HepG2 (cell line): ENCODE data around the gene TRPV2. TPM values are rescaled to one million over a fixed set of nuclear protein-coding genes. Genes with fewer than 3 reads are reported as not detected.

Source experiments
- HMGA1 ChIP-seq: sonication (generic); formaldehyde crosslinking; conservative IDR thresholded peaks from 2 replicates; pipeline ENCODE4 v1.4.0; 2020; ENCODE audit warnings: missing genetic modification reagents
- KDM6A ChIP-seq: IDR thresholded peaks from 2 replicates; pipeline ENCODE4 v1.6.1; 2016; ENCODE audit warnings: low read depth
- LCORL ChIP-seq, 2 experiments: fragments of 450-650 bp in 1 of 2; sonication (generic) in 1 of 2; formaldehyde crosslinking in 1 of 2; IDR thresholded peaks; 2 replicates each; pipeline versions ENCODE4 v1.5.0 to v1.6.1; 2017 to 2020; ENCODE audit warnings: antibody characterized with exemption in 1 of 2, missing genetic modification reagents in 1 of 2
- MEF2D ChIP-seq: sonication (generic); formaldehyde crosslinking; IDR thresholded peaks from 2 replicates; pipeline ENCODE4 v1.5.1; 2020; ENCODE audit warnings: mild to moderate bottlenecking, missing genetic modification reagents
- MEIS1 ChIP-seq: sonication (generic); formaldehyde crosslinking; IDR thresholded peaks from 2 replicates; pipeline ENCODE4 v1.9.0; 2021; ENCODE audit warnings: mild to moderate bottlenecking, missing genetic modification reagents, moderate library complexity, borderline replicate concordance
- NR2F1 ChIP-seq, 2 experiments: fragments of 450-650 bp in 1 of 2; formaldehyde crosslinking in 1 of 2; IDR thresholded peaks; 2 replicates each; pipeline versions ENCODE4 v1.5.0 to v1.6.1; 2016 to 2020; ENCODE audit warnings: mild to moderate bottlenecking in 1 of 2, missing compliant biosample characterization in 1 of 2, missing genetic modification reagents in 1 of 2, moderate library complexity in 1 of 2
- RARA ChIP-seq: IDR thresholded peaks from 2 replicates; pipeline ENCODE4 v1.6.1; 2016; ENCODE audit warnings: missing genetic modification reagents, missing compliant biosample characterization
- SNAPC2 ChIP-seq: sonication (generic); formaldehyde crosslinking; IDR thresholded peaks from 2 replicates; pipeline ENCODE4 v1.8.1; 2022; ENCODE audit warnings: mild to moderate bottlenecking, missing genetic modification reagents
- ZFP41 ChIP-seq: sonication (generic); formaldehyde crosslinking; IDR thresholded peaks from 2 replicates; pipeline ENCODE4 v1.4.0; 2020; ENCODE audit warnings: mild to moderate bottlenecking, missing genetic modification reagents, borderline replicate concordance
- ZNF232 ChIP-seq: sonication (generic); formaldehyde crosslinking; IDR thresholded peaks from 2 replicates; pipeline ENCODE4 v1.4.0; 2020; ENCODE audit warnings: missing genetic modification reagents, borderline replicate concordance
- ZNF350 ChIP-seq: sonication (generic); formaldehyde crosslinking; IDR thresholded peaks from 2 replicates; pipeline ENCODE4 v1.4.0; 2020; ENCODE audit warnings: mild to moderate bottlenecking, low read depth, missing genetic modification reagents, borderline replicate concordance
- ZNF558 ChIP-seq: sonication (generic); formaldehyde crosslinking; IDR thresholded peaks from 2 replicates; pipeline ENCODE4 v1.9.0; 2022; ENCODE audit warnings: mild to moderate bottlenecking, missing genetic modification reagents, borderline replicate concordance
- ZNF589 ChIP-seq: sonication (generic); formaldehyde crosslinking; conservative IDR thresholded peaks from 2 replicates; pipeline ENCODE4 v1.8.0; 2022; ENCODE audit warnings: mild to moderate bottlenecking, moderate library complexity, missing genetic modification reagents
- ZNF598 ChIP-seq: sonication (generic); formaldehyde crosslinking; IDR thresholded peaks from 2 replicates; pipeline ENCODE4 v1.5.1; 2020; ENCODE audit warnings: mild to moderate bottlenecking, missing genetic modification reagents, borderline replicate concordance
- ZNF614 ChIP-seq: IDR thresholded peaks from 2 replicates; pipeline ENCODE4 v1.6.1; 2018; ENCODE audit warnings: missing biosample characterization, missing genetic modification reagents, inconsistent platforms, borderline replicate concordance
- ZNF775 ChIP-seq: sonication (generic); formaldehyde crosslinking; IDR thresholded peaks from 2 replicates; pipeline ENCODE4 v1.4.0; 2020; ENCODE audit warnings: missing genetic modification reagents, mild to moderate bottlenecking, moderate library complexity, borderline replicate concordance
- ZNF839 ChIP-seq: sonication (generic); formaldehyde crosslinking; IDR thresholded peaks from 2 replicates; pipeline ENCODE4 v1.4.0; 2020; ENCODE audit warnings: missing genetic modification reagents, mild to moderate bottlenecking, borderline replicate concordance
- ZNF883 ChIP-seq: sonication (generic); formaldehyde crosslinking; IDR thresholded peaks from 2 replicates; pipeline ENCODE4 v1.5.1; 2020; ENCODE audit warnings: mild to moderate bottlenecking, missing genetic modification reagents; ENCODE audit errors: not compliant biosample characterization
- ZSCAN9 ChIP-seq: IDR thresholded peaks from 2 replicates; pipeline ENCODE4 v1.6.1; 2016; ENCODE audit warnings: borderline replicate concordance
- polyA plus RNA-seq, 8 experiments: library from polyadenylated mRNA; depleted of rRNA in 3 of 8; stranded (reverse) in 7 of 8; unstranded in 1 of 8; fragments of >200 nt; fragmentation: Illumina TruSeq in 4 of 8; extraction: Trizol in 4 of 8; gene quantifications; 2 replicates each; pipeline versions ENCODE4 v1.2.1 to v1.2.3, GENCODE V29; 2011 to 2016; ENCODE audit warnings: low read depth in 4 of 8, missing spikeins in 1 of 8, mixed read lengths in 1 of 8; ENCODE audit not compliant: insufficient read depth in 1 of 8
- total RNA-seq, 5 experiments: library from RNA; depleted of rRNA; stranded (reverse); fragments of >200 nt; fragmentation: Illumina TruSeq; extraction: Trizol; gene quantifications; 2 replicates each; pipeline ENCODE4 v1.2.3, GENCODE V29; 2016; ENCODE audit warnings: low read depth in 1 of 5
- TF ChIP-seq, protein P1 (sequence below): sonication (generic); formaldehyde crosslinking; IDR thresholded peaks from 2 replicates; pipeline ENCODE4 v1.4.0; 2020; ENCODE audit warnings: missing genetic modification reagents, borderline replicate concordance
- TF ChIP-seq, protein P2 (sequence below): sonication (generic); IDR thresholded peaks from 2 replicates; pipeline ENCODE4 v1.6.1; 2016; ENCODE audit warnings: low read depth, borderline replicate concordance
- TF ChIP-seq, protein P3 (sequence below): sonication (generic); formaldehyde crosslinking; IDR thresholded peaks from 2 replicates; pipeline ENCODE4 v1.4.0; 2020; ENCODE audit warnings: missing genetic modification reagents

Gene TRPV2
- total and polyA plus RNA-seq, 2 of the 13 experiments (the other 11 are each of a cell fraction or from before 2014, with no cell fraction given) = 13.6 to 21.3 TPM

DNA sequence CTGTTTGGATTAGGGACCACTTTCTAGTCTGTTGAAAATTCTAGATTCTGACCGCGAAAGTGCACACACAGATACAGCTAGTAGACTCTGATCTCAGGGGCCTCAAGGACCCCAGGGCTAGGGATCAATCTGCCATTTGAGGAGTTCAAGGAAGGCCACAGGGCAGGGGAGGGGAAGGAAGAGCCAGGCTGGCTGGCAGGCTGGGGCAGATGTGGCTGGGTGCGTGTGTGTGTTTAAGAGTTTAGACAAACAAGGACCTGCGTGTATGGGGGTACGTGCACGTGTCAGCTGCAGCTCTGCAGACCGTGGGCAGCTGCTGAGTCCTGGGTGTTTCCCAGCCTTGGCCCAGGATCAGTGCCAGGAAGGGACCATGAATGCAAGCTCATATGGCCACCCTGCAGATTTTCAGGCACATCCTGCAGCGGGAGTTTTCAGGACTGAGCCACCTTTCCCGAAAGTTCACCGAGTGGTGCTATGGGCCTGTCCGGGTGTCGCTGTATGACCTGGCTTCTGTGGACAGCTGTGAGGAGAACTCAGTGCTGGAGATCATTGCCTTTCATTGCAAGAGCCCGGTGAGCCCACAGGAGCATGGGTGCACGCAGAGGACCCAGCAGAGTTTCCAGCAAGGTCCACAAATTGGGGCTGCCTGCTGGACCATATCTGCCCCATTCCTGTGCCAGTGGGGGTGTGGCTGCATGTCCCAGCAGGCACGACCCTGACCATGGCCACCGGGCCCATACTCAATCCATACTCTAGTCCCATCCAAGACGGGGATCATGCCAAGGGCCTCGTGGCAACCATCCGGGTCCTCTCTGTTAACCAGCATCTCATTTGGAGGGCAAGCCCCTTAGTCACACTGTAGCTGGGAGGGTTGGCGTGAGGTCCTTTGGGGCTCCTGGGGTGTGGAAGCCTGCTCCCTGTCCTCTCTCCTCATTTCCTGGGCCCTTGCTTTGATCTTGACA, 10.6 kb downstream of the TRPV2 start (continued):
- TF ChIP-seq NR2F1 (CRISPR knock-in tag; IDR thresholded peaks at IDR 0.05) (no peak; a peak in 1 of 4 replicates), ZNF232 (CRISPR knock-in tag) (0 out of 2 replicates have a peak, but pooled peaks have one; percentile 32), ZNF598 (CRISPR knock-in tag) (no peak), KDM6A (CRISPR knock-in tag) (peak; percentile 79), MEIS1 (CRISPR knock-in tag) (no peak), ZSCAN9 (CRISPR knock-in tag) (no peak), MEF2D (no peak), ZNF350 (no peak; the same call in 1 of the 2 replicates), LCORL (IDR thresholded peaks at IDR 0.05) (no peak), LCORL (CRISPR knock-in tag; IDR thresholded peaks at IDR 0.05) (peak; percentile 83), ZNF589 (CRISPR knock-in tag) (no peak), SNAPC2 (no peak), ZFP41 (CRISPR knock-in tag) (no peak), ZNF558 (CRISPR knock-in tag) (no peak), RARA (CRISPR knock-in tag) (peak; percentile 88), ZNF614 (CRISPR knock-in tag) (no peak), ZNF775 (CRISPR knock-in tag) (no peak), ZNF883 (CRISPR knock-in tag) (no peak), HMGA1 (CRISPR knock-in tag) (no peak), ZNF839 (no peak)
- TF ChIP-seq, protein P1, sequence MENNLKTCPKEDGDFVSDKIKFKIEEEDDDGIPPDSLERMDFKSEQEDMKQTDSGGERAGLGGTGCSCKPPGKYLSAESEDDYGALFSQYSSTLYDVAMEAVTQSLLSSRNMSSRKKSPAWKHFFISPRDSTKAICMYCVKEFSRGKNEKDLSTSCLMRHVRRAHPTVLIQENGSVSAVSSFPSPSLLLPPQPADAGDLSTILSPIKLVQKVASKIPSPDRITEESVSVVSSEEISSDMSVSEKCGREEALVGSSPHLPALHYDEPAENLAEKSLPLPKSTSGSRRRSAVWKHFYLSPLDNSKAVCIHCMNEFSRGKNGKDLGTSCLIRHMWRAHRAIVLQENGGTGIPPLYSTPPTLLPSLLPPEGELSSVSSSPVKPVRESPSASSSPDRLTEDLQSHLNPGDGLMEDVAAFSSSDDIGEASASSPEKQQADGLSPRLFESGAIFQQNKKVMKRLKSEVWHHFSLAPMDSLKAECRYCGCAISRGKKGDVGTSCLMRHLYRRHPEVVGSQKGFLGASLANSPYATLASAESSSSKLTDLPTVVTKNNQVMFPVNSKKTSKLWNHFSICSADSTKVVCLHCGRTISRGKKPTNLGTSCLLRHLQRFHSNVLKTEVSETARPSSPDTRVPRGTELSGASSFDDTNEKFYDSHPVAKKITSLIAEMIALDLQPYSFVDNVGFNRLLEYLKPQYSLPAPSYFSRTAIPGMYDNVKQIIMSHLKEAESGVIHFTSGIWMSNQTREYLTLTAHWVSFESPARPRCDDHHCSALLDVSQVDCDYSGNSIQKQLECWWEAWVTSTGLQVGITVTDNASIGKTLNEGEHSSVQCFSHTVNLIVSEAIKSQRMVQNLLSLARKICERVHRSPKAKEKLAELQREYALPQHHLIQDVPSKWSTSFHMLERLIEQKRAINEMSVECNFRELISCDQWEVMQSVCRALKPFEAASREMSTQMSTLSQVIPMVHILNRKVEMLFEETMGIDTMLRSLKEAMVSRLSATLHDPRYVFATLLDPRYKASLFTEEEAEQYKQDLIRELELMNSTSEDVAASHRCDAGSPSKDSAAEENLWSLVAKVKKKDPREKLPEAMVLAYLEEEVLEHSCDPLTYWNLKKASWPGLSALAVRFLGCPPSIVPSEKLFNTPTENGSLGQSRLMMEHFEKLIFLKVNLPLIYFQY (CRISPR knock-in tag) = no peak
- TF ChIP-seq, protein P2, sequence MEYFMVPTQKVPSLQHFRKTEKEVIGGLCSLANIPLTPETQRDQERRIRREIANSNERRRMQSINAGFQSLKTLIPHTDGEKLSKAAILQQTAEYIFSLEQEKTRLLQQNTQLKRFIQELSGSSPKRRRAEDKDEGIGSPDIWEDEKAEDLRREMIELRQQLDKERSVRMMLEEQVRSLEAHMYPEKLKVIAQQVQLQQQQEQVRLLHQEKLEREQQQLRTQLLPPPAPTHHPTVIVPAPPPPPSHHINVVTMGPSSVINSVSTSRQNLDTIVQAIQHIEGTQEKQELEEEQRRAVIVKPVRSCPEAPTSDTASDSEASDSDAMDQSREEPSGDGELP = peak; percentile 76; the same call in 1 of the 2 replicates
- TF ChIP-seq, protein P3, sequence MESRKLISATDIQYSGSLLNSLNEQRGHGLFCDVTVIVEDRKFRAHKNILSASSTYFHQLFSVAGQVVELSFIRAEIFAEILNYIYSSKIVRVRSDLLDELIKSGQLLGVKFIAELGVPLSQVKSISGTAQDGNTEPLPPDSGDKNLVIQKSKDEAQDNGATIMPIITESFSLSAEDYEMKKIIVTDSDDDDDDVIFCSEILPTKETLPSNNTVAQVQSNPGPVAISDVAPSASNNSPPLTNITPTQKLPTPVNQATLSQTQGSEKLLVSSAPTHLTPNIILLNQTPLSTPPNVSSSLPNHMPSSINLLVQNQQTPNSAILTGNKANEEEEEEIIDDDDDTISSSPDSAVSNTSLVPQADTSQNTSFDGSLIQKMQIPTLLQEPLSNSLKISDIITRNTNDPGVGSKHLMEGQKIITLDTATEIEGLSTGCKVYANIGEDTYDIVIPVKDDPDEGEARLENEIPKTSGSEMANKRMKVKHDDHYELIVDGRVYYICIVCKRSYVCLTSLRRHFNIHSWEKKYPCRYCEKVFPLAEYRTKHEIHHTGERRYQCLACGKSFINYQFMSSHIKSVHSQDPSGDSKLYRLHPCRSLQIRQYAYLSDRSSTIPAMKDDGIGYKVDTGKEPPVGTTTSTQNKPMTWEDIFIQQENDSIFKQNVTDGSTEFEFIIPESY (CRISPR knock-in tag) = no peak; the same call in 1 of the 2 replicates
